Endodermal cell (in vitro differentiated cells): ENCODE results near the gene CATSPER4. TPM values are rescaled to one million over a fixed set of nuclear protein-coding genes. Genes with fewer than 3 reads are reported as not detected.

Experiments used
- DNase-seq: peaks from one replicate; pipeline ENCODE4 v3.0.0-alpha.2; 2017
- H3K27ac ChIP-seq: 2 replicates; pipeline ENCODE4 v1.5.1; 2013; ENCODE audit warnings: mild to moderate bottlenecking, low read depth, low read length, moderate library complexity
- H3K27me3 ChIP-seq: 2 replicates; pipeline ENCODE4 v1.6.1; 2013; ENCODE audit warnings: mild to moderate bottlenecking, low read length, moderate library complexity; ENCODE audit not compliant: insufficient read depth, control insufficient read depth, poor library complexity, severe bottlenecking
- H3K36me3 ChIP-seq: 2 replicates; pipeline ENCODE4 v1.7.0; 2013; ENCODE audit warnings: mild to moderate bottlenecking, low read length, moderate library complexity; ENCODE audit not compliant: control insufficient read depth, insufficient read depth
- H3K4me1 ChIP-seq: one replicate; pipeline ENCODE4 v1.7.0; 2013; ENCODE audit warnings: low read length; ENCODE audit not compliant: control insufficient read depth, insufficient read depth
- H3K4me3 ChIP-seq: 2 replicates; pipeline ENCODE4 v1.5.1; 2013; ENCODE audit warnings: mild to moderate bottlenecking, low read length, moderate library complexity
- H3K9ac ChIP-seq: 2 replicates; pipeline ENCODE4 v1.6.1; 2013; ENCODE audit warnings: mild to moderate bottlenecking, low read length, moderate library complexity; ENCODE audit not compliant: poor library complexity, severe bottlenecking; ENCODE audit errors: extremely low read depth
- H3K9me3 ChIP-seq: 2 replicates; pipeline ENCODE4 v1.6.1; 2013; ENCODE audit warnings: mild to moderate bottlenecking, low read length, moderate library complexity; ENCODE audit not compliant: control insufficient read depth
- H3K27ac Mint-ChIP-seq: 2 replicates; pipeline ENCODE4 v1.8.0; 2020; ENCODE audit warnings: mixed read lengths
- H3K27me3 Mint-ChIP-seq: 2 replicates; pipeline ENCODE4 v1.8.0; 2021; ENCODE audit warnings: mild to moderate bottlenecking, mixed read lengths; ENCODE audit not compliant: insufficient read depth
- H3K36me3 Mint-ChIP-seq: 2 replicates; pipeline ENCODE4 v1.8.0; 2020; ENCODE audit warnings: low read depth, mixed read lengths
- H3K4me1 Mint-ChIP-seq: 2 replicates; pipeline ENCODE4 v1.8.0; 2020; ENCODE audit warnings: mixed read lengths
- H3K4me3 Mint-ChIP-seq: 2 replicates; pipeline ENCODE4 v1.8.0; 2020; ENCODE audit warnings: mild to moderate bottlenecking, moderate library complexity, mixed read lengths
- H3K9me3 Mint-ChIP-seq: 2 replicates; pipeline ENCODE4 v1.8.0; 2020; ENCODE audit warnings: mild to moderate bottlenecking, mixed read lengths
- CTCF ChIP-seq: fragments of 200-600 bp; sonication (generic); conservative IDR thresholded peaks from 2 replicates; pipeline ENCODE4 v1.5.0; 2021; ENCODE audit warnings: antibody characterized with exemption, mild to moderate bottlenecking
- WGBS, 2 experiments: methylation state at CpG; one replicate each; pipeline versions ENCODE4 v1.1.5 to v1.1.7; 2013; ENCODE audit warnings: missing lambda C conversion rate in 2 of 2, mixed read lengths in 1 of 2; ENCODE audit not compliant: insufficient coverage in 1 of 2, insufficient read length in 1 of 2; 5-methylcytosine and 5-hydroxymethylcytosine counted together
- total RNA-seq, 2 donors: library from RNA; stranded (reverse); fragmentation: NEBNext Ultra II Directional in 1 of 2; extraction: Animal tissue kit (Norgen Biotek cat#: 25700) in 1 of 2; gene quantifications; 2 replicates in 1 of 2; 3 replicates in 1 of 2; pipeline ENCODE4 v1.2.1, GENCODE V29; 2021

Gene CATSPER4
- total RNA-seq, 2 donors from 2014 or later, result 0.20 to 0.35 TPM

DNA sequence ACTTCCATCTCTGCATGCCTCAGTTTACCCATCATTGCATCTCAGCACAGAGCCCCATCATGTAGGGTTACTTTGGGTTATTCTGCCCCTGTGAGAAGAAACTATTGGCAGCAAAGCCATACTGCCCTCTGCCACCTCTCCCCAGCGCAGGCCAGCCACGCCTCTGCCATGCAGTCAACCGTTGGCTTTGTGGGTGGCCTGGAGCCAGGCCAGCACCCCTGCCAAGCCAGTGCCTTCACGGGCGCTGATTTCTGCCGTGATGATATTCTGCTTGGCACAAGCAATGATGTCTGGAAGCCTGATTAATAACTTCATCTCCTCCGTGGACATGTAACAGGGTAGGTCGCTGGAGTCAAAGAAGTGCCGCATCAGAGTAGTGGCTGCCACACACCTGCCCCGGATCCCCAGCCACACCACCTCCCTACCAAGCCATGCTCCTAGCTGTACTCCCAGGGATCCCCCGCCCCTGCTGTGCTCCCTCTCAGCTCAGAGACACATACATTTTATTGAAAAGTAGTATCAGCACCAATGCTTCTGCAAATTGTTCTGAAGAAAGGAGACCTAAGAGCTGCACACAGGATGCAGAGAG lies 28.6 kb downstream of the CATSPER4 start:
- H3K9me3 Mint-ChIP-seq, result no peaks in the 10 kb centered on the region
- H3K36me3 ChIP-seq, result no peaks in the 10 kb centered on the region
- H3K9ac ChIP-seq, result no peak overlapping the region
- peaks cover 9% of the 10 kb centered on the region for H3K27me3 Mint-ChIP-seq
- H3K27ac Mint-ChIP-seq, result no peak overlapping the region
- H3K27ac ChIP-seq, result no peak overlapping the region
- H3K27me3 ChIP-seq, result peaks cover 9% of the 10 kb centered on the region
- 90 to 93% methylated on average over 2 to 11 of the region's 11 CpGs for WGBS, 2 experiments
- H3K4me1 Mint-ChIP-seq, result peaks cover 3% of the 10 kb centered on the region
- no peaks in the 10 kb centered on the region for H3K4me1 ChIP-seq
- H3K9me3 ChIP-seq, result no peaks in the 10 kb centered on the region
- H3K4me3 ChIP-seq, result no peak overlapping the region
- TF ChIP-seq CTCF, result no peak
- H3K36me3 Mint-ChIP-seq, result no peaks in the 10 kb centered on the region
- no peak overlapping the region for H3K4me3 Mint-ChIP-seq
- no peak for DNase-seq

DNA sequence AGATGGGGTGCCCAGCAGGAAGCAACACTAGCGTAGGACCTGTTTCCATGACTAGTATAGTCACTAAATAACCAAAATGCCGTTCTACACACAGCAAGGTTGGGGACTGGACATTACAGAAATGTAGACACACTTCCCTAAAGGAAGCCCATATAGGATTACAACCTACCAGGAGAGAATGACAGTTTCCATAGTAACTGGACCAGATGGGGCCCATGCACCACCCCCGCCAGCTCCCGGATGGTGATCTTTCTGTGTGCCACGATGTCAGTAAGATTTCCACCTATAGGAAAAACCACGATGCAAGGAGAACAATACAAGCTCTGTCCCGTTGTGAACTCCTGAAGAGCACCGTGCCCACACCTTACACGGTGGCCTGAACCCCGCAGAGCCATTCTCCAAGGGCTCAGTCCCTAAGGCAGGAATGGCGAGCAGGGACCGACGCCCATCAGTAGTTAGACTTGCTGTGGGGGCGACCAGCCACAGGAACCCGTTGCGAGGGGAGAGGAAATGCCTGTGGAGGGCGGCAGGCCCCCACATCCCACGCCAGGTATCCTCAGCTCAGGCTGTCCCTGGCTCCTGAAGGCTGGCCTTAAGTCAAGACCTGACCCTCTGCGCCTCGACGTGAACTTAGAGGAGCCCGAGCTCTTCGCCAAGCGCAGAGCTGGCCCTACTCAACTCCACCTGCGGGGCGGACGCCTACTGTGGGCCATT lies 30.0 kb downstream of the CATSPER4 start:
- Histone ChIP-seq H3K4me1 (no peaks in the 10 kb centered on the region), H3K9ac (no peak overlapping the region), H3K27me3 (peaks cover 20% of the 10 kb centered on the region), H3K9me3 (no peaks in the 10 kb centered on the region), H3K4me3 (no peak overlapping the region), H3K36me3 (no peaks in the 10 kb centered on the region), H3K27ac (no peak overlapping the region)
- Mint-ChIP-seq H3K4me3 (no peak overlapping the region), H3K4me1 (peaks cover 3% of the 10 kb centered on the region), H3K27ac (no peak overlapping the region), H3K9me3 (no peaks in the 10 kb centered on the region), H3K27me3 (peaks cover 19% of the 10 kb centered on the region), H3K36me3 (no peaks in the 10 kb centered on the region)
- no peak for DNase-seq
- no peak for TF ChIP-seq CTCF
- WGBS, 2 experiments, result 82 to 89% methylated on average over 13 to 27 of the region's 27 CpGs

- Mint-ChIP-seq H3K9me3 (no peaks in the 10 kb centered on the region), H3K36me3 (no peaks in the 10 kb centered on the region), H3K27me3 (peaks cover 26% of the 10 kb centered on the region), H3K27ac (no peak overlapping the region), H3K4me3 (no peak overlapping the region), H3K4me1 (peaks cover 8% of the 10 kb centered on the region)
- Histone ChIP-seq H3K9me3 (no peaks in the 10 kb centered on the region), H3K36me3 (no peaks in the 10 kb centered on the region), H3K4me3 (no peak overlapping the region), H3K4me1 (no peaks in the 10 kb centered on the region), H3K27ac (no peak overlapping the region), H3K27me3 (peaks cover 27% of the 10 kb centered on the region), H3K9ac (no peak overlapping the region)
- 93 to 100% methylated on average over 1 to 2 of the region's 2 CpGs for WGBS, 2 experiments
- DNase-seq, result no peak
- no peak for TF ChIP-seq CTCF
Measured at GRCh38 chr1:26221094-26221493, 30.7 kb downstream of the CATSPER4 start.
